NCI-H82 treated with DMSO at 0.1 percent for 48 hours (cell line): ENCODE measurements around the gene SRRM3.
"Not testable (repeated sequence)": the region's sequence is repeated elsewhere in the genome, so short reads cannot be mapped to it uniquely, and the experiment has no call there.

Experiments
- DNase-seq: peaks from one replicate; lab custom pipeline; 2025; ENCODE audit not compliant: unreplicated experiment; lab: John Stamatoyannopoulos, UW

The SRRM3 gene

DNA sequence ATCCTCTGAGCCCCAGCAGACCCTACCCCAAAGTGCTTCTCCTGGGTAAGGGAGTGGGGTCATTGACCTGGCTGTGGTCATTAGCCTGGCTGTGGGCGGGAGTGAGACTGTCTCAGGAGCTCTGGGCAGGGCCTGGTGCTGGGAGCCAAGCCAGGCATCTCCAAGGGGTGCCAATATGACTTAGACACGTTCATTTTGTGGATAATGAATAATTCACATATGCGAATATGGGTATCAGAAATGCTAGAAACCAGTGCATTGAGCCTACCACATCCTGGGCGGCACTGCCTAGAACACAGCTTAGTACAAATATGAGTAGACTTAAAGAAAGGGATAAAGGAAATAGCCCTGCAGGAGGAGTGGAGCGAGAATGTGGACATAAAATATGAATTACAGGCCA is 14.4 kb upstream of the SRRM3 start:
- DNase-seq, result no peak

DNA sequence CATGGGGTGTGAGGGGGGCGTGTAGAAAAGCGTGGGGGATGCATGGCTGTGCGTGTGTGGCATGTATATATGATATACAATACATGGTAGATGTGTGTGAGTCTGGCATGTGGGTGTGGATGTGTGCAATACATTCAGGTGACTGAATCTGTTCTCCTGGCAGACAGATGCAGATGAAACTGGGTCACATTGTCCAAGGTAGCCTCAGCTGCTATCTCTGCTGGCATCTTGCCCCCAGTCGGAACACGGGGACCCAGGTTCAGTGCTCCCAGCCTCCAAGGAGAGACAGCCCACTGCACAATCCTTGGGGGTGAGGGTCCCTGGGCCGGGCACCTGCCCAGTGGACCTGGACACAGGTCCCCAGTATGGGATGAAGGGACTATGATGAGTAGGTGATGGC is 12.4 kb upstream of the SRRM3 start:
- DNase-seq, result no peak

DNA sequence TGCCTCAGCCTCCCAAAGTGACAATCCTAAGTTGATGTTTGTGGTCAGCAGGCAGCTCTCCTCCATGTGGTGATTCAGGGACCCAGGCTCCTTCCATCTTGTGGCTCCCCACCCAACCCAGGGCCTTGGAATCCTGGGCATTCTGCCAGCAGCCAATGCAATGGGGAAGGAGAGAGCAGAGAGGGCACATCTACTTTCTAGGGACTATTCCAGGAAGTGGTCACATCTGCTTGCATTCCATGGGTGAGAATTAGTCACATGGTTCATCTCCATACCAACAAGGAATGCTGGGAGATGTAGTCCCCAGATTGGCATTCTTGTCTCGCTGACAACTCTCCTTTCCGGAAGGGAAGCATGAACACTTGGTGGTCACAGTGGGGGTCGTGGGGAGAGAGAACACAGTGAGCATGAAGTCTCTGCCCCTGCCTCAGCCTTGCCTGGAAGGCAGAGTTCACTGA is 9.9 kb upstream of the SRRM3 start:
- DNase-seq, result peak; percentile 6

DNA sequence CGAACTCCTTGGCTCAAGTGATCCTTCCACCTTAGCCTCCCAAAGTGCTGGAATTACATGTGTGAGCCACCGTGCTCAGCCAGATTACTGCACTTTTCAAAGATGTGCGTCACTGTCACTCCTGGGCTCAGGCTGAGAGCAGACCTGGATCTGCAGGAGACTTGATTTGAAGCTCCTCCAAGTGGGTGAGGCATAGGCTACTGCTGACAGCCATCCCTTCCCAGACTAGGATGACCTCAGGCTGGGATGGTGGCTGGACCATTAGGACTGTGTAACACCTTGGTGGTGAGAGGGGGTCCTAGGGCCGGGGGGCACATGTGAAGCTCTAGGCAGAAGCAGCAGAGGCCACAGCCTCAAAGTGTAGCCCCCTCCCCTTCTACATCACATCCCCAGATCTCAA is 8.2 kb upstream of the SRRM3 start:
- DNase-seq, result no peak

DNA sequence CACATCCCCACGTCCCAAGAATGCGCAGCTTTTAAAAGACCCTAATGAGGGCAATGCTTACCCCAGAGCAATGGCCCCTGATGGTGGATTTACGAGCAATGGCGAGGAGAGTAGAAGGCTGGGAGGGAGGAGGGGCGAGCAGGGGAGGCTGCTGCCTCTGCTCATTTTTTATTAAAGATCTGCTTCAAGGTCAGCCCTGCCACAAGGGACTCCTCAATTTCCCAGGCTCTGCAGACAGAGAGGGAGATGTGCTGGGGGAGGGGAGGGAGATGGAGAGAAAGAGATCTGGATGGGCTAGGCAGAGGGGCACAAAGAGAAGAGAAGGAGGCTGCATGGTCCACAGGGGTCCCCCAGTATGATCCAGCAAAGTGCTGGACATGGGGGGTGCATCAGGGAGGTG is 7.8 kb upstream of the SRRM3 start:
- no peak for DNase-seq

DNA sequence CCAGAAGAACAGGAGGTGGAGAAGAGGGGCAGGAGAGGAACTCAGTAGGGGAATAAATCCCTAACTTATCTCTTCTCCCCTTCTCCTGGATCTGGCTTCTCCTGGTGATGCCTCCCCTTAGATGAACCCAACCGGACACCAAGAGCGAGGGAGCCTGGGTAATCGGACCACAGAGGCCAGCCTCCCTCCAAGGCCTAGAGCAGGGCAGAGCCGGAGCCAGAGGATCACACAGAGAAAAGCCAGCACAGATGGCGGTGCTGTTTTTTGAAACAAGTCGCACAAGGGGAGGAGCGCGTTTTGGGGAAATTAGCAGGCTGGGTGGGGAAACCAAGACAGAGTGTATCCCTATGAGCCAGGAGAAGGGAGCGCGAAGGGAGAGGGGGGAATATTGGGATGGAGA is 4.9 kb upstream of the SRRM3 start:
- DNase-seq, result peak; percentile 27

DNA sequence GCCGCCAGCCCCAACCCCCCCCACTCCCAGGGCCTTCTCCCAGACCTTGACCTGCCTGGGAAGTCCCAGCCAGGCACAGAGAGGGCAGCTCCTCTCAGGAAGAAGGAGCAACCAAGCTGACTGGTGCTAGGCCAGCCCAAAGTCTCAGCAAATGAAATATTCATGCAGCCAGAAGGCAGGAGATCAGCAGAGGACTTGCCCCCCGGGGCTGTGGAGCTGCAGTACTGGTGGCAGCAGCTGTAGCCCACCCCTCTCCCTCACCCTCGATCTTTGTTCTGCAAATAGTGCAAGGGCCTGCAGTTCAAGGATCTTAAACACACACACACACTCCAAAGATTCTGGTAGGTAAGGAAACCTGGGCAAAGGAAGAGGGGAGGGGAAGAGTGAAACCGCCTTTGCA is 3.5 kb upstream of the SRRM3 start:
- DNase-seq, result no peak

DNA sequence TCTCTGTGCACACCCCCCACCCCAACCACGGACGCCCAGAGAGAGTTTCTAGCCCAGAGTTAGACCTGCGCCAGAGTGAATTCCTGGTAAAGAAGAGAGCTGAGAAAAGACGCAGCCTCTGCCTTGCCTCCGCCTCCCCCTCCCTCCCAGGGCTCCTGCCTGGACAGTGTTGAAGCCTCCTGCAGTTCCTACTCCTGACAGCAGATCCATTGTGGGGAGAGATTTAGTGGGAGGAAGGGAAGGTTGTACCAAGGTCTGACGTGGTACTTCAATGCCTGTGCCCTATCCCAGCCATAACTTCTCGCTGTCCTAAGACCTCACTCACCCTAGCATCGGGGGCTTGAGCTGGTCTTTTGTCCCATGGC is 952 bp downstream of the SRRM3 start:
- no peak for DNase-seq

DNA sequence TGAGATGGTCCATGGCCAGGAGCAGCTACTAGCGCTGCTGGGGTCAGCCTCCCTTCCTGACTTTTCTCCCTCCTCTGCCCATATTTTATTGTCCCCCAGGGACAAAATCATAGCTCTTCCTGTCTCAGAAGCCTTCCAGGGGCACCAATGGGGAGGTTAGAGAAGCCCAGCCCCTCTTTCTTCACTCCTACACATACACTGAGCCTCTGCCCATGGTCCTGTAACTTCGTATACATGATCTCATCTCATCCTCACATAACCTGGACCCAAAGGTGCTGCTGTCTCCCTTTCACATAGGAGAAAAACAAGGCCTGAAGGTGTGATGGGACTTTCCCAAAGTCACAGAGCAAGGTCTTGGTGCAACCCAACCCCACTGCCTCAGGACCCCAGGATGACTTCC is 2.5 kb downstream of the SRRM3 start:
- no peak for DNase-seq

DNA sequence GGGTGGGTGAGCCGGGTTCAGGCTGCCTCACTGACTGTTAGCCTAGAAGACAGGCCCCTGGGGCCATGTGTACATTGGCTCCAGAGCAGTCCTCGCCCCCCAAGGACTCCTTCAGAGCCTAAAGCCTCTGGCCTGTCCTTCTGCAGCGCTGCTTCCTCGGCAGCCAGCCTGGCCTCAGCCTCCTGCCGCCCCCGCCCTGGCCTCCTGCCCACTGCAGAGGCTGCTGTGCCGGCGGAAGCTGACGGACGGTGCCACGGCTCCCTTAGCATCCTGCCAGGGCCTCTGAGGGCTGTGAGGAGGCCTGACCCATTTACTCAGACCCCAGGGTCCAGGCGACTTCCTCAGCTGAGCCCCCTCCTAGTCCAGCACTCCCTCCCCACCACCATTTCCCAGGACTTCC is 4.9 kb downstream of the SRRM3 start:
- no peak for DNase-seq

DNA sequence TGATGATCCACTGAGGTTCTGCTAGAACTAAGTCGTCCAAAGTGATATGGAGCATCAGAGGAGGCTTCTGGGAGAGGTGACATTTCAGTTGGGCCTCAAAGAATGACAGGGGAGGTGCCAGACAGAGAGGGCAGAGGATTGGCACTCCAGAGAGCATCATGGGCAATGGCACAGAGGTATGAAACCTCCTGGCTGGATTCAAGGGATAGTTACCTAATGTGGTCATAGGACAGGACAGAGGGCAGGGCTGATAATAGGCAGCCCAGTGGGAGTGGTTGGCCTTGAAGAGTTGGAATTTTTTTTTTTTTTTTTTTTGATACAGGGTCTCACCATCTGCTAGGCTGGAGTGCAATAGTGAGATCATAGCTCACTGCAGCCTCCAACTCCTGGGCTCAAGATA is 7.6 kb downstream of the SRRM3 start:
- no peak for DNase-seq

DNA sequence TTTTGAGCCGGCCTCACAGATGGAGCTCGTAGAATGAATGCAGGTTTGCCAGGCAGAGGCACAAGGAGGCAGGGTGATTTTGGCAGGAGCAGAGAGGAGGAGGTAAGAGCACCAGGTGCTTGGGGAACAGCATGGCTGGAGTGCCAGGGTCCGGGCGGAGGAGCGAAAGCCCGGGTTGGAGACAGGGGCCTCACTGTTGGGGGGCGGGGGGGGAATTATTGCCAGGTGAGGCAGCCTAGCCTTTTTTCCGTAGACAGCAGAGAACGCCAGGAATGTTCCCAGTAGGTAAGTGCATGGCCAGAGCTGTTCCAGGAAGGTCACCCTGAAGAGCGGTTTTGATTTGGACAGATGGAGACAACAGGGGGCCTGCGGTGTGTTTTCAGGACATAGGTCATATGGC is 9.5 kb downstream of the SRRM3 start:
- DNase-seq, result no peak

DNA sequence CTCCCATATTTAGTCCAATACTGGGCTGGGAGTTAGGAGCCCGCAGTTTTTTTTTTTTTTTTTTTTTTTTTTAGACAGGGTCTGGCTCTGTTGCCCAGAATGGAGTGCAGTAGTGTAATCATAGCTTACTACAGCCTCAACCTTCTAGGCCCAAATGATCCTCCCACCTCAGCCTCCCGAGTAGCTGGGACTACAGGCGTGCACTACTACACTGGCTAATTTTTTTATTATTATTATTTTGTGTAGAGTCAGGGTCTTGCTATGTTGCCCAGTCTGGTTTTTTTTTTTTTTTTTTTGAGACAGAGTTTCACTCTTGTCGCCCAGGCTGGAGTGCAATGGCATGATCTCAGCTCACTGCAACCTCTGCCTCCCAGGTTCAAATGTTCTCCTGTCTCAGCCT is 13.7 kb downstream of the SRRM3 start:
- not testable (repeated sequence) for DNase-seq

DNA sequence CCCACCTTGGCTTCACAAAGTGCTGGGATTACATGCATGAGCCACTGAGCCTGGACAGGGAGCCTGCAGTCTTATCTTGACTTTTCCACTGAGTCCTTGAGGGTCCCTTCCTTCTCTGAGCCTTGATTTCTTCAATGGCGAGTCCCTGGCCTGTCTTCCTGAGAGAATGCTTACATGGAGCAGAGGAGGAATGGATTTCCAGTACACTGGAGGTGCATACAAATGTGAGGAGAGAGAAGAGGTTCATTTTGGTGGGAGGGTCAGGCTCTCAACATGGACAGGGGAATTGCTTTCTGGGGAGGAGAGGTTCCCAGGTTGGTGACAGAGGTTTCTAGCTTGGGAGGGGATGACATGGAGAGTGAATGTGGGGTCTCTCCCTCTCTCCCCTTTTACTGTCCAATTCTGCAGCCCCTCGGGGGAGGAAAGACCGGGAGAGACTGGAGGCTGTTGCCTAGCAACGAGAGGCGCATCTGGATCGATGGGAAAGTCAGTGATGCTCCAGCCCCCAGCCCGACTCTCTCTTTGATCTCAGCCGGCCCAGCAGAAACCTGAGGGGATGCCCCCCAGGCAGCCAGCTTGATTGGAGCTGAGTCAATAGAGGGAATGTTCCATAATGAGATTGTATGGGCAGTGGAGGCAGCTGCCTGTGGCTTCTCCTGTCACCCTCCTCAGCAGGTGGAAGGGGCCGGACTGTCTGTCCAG is 14.8 kb downstream of the SRRM3 start:
- DNase-seq, result no peak

DNA sequence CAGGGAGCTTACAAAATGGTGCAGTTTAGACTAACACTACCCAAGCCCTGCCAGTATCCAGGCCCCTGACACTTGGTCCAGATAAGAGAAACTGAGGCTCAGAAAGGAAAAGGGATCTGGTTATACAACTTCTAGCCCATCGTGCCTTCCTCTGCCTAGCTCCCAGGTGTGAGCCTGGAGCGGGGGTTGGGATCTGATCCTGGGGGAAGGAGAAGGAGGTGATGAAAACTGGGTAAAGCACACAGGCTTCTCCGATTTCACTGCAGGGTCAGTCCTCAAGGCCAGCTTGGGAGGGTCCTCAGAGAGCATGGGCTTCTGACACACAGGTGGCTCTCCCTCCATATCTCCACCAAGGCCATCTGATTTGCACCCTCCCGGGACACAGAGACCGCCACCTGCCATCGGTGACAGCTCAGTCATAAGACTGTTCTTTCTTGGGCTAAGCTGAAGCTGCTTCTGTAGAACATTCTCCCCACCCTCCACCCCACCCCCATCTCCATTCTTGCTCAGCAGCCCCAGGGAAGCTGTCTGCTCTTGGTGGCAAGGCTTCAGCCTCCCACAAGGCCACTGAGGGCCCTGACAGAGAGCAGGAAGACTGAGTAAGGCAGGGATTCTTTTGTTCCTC is 16.4 kb downstream of the SRRM3 start:
- no peak for DNase-seq

DNA sequence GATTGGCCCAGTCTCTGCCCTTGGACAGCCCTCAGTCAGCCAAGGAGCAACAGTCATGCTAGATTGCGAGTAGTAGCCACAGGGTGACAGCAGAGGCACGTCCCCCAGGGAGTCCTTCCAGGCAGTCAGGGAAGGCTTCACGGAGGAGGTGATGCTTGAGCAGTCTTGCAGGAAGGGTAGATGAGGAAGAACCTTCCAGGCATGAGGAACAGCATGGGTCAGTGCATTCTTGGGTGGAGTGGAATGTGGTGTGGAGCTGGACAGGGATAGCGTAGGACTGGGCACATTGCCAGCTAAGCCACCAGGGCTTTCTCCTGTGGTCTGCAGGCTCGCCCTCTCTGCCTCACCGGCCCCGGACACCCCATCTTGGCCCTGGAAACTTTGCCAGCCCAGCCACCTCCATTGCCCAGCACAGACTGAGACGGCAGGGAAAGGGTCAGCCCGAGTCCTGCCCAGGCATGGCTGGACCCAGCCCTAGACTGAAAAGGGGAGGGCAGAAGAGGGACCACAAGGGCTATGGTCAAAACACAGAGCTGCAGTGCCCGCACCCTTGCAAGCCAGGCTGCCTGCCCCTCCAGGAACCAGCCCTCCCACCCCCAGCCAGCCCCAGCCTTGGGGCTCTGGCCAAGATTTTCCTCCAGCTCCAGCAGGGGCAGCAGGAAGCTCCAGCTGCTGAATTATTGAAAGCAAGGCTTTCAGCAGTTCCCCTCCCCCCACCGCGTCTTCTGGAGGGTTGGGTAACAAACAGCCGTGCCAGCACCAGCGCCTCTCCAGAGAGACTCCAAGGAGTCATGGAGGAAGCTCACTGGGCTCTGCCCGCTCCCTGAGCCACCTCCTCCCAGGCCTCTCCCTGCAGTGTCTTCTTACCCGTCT is 18.7 kb downstream of the SRRM3 start:
- no peak for DNase-seq

DNA sequence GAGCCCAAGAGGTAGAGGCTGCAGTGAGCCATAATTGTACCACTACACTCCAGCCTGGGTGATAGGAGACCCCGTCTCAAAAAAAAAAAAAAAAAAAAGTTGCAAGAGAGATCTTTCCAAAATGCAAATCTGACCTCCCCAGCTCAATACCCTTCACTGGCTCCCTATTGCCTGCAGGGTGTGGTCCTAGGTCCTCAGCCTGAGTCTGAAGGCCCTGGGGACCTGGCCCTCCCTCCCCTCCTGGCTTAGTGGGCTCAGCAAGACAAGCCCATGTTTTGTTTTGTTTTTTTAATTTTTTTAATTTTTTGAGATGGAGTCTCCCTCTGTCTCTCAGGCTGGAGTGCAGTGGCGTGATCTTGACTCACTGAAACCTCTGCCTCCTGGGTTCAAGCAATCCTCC is 20.6 kb downstream of the SRRM3 start:
- DNase-seq, result no peak

DNA sequence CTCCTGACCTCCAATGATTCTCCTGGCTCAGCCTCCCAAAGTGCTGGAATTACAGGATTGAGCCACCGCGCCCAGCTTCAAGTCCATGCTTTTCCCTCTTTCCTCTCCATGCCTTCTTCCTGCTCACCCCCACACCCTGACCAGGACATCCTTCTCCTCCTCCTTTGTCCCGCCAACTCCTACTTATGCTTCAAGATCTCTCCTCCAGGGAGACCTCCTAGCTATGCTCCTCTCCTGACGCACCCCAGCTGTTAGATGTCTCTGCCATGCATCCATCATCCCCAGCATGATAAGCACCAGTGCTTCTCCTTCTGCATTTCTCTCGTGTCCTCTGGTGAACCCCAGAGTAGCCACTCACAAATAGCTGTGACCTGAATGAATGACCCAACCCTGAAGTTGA is 21.1 kb downstream of the SRRM3 start:
- no peak for DNase-seq

DNA sequence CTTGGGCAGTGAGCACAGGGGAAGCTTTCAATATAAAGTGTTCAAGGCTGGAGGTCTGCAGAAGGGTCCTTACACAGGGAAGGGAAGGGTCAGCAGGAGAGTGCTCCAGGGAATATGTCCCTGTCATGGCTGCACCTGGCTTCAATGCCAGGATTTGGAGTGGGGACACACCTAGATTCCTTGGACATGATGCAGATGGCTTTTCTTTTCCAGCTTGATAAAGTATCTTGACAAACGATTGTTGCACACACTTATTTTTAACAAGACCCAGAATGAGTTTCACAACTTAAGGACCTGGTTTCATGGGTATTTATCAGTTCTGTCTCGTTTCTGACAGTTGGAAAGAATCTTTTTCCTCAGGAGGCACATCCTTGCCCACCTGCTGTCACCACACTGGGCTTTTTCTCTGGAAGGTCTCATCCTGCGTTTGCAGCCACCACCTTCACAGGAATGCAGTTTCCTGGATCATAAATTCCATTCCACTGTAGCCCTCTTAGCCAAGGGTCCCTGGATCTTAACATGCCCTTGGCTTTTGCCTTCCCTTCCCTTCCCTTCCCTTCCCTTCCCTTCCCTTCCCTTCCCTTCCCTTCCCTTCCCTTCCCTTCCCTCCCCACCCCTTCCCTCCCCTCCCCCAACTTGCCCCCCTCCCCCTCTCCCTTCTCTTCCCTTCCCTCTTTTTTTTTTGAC is 21.7 kb downstream of the SRRM3 start:
- no peak for DNase-seq

DNA sequence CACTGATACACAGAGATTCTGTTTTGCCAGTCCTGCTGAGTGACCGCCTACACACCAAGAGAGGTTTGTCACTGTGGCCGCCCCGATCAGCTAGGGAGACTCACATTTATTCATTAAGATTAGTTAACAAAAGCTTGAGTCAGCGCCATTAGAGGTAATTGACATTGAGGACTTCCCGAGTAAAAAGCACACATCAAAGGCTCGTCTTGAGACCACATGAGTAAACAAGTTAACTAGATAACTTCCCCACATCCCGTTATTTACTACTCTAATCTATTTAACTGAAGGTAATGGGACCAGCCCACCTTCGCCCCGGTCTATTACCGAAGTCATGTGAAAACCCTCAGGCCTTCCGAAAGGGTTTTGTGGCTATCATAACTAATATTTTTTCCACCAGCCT is 23.0 kb downstream of the SRRM3 start:
- no peak for DNase-seq

DNA sequence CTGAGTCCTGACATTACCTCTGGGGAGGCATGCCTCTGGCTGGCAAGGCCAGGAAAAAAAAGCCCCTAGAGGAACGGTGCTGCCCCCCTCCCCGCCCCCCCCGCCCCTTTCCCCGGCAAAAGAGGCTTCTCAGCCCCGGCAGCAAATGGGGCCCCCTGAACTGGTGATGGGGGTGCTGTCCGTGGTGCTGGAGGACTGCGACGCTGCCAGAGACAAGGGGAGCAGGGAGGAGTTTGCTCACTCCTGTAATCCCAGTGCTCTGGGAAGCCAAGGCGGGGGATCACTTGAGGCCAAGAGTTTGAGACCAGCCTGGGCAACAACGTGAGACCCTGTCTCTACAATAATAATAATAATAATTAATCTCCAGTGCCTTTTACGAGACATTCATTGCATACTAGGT is 23.7 kb downstream of the SRRM3 start:
- no peak for DNase-seq

DNA sequence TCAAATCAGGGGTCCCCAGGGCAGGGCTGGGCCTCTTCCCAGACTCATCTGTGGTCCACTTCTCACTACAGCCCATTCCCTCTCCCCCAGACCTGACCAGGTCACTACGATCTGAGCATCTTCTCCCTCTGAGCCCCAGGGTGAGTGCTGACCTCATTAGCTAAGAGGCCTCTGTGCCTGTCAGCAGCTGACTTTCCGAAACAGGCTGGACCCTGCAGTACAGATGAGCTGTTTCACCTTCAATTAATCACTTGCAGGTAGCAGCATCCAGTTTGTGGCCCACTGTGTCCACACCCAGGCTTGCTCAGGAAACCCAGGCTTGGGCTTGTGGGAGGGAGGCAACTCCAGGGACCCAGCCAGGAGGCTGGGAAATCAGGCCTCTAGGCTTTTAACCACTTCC is 24.3 kb downstream of the SRRM3 start:
- DNase-seq, result no peak
